Transverse colon (tissue), 4 donors: Measurements from ENCODE around the gene CAPRIN1. TPM values are rescaled to one million over a fixed set of nuclear protein-coding genes. Genes with fewer than 3 reads are reported as not detected.

Experiments used
- DNase-seq: peaks from one replicate; pipeline ENCODE4 v3.0.0-alpha.2; 2019
- H3K27ac ChIP-seq, 4 donors: fragments of 200-600 bp; sonication (generic); 2 replicates each; pipeline ENCODE4 v1.5.1; 2016 to 2018; ENCODE audit warnings: inconsistent platforms in 4 of 4
- H3K27me3 ChIP-seq: fragments of 200-600 bp; sonication (generic); 2 replicates; pipeline ENCODE4 v1.5.1; 2017; ENCODE audit warnings: inconsistent platforms
- H3K36me3 ChIP-seq, 4 donors: fragments of 200-600 bp; sonication (generic); 2 replicates each; pipeline ENCODE4 v1.5.1; 2017 to 2019; ENCODE audit warnings: inconsistent platforms in 4 of 4
- H3K4me1 ChIP-seq, 4 donors: fragments of 200-600 bp; sonication (generic); 2 replicates each; pipeline ENCODE4 v1.5.1; 2017 to 2020; ENCODE audit warnings: inconsistent platforms in 4 of 4
- H3K4me3 ChIP-seq, 4 donors: fragments of 200-600 bp; sonication (generic); 1 replicate in 1 of 4; 2 replicates in 3 of 4; pipeline versions ENCODE4 v1.5.1 to v1.6.1; 2017 to 2019; ENCODE audit warnings: inconsistent platforms in 4 of 4
- H3K9me3 ChIP-seq, 2 donors: fragments of 200-600 bp; sonication (generic); 2 replicates each; pipeline ENCODE4 v1.5.1; 2017 to 2019; ENCODE audit warnings: inconsistent platforms in 2 of 2
- EP300 ChIP-seq: sonication (generic); formaldehyde crosslinking; IDR thresholded peaks from one replicate; pipeline ENCODE4 v1.6.1; 2017; ENCODE audit warnings: antibody characterized with exemption, low read depth
- POLR2A ChIP-seq: fragments of 450-650 bp; IDR thresholded peaks from one replicate; pipeline ENCODE4 v1.6.1; 2016; ENCODE audit warnings: antibody characterized with exemption, mild to moderate bottlenecking, moderate library complexity
- POLR2AphosphoS5 ChIP-seq, 3 donors: sonication (generic); formaldehyde crosslinking; IDR thresholded peaks; one replicate each; pipeline ENCODE4 v1.6.1; 2016; ENCODE audit warnings: antibody characterized with exemption in 3 of 3
- WGBS, 2 donors: methylation state at CpG; one replicate each; pipeline ENCODE4 v1.1.5; 2018; ENCODE audit warnings: low coverage in 1 of 2; 5-methylcytosine and 5-hydroxymethylcytosine counted together
- in situ Hi-C, 4 donors: fragments of 200-750 bp; cut with MboI; loops; one replicate each; pipeline versions ENCODE4 v1.15.0 to v1.15.1; 2017; ENCODE audit warnings: low sequenced_read_pairs in 3 of 4, low pct_ligation_motif_present in 1 of 4, low pct_unique_long_range_greater_than_20kb in 1 of 4
- intact Hi-C: fragments of 100-400 bp; cut with DNase I; formaldehyde crosslinking; loops from one replicate; pipeline ENCODE4 v1.15.1; 2023; ENCODE audit warnings: low total_unique reads
- total RNA-seq, 4 donors: library from RNA; depleted of rRNA; stranded (reverse); fragments of >200 nt; gene quantifications; one replicate each; pipeline ENCODE4 v1.1.0, GENCODE V29; 2016
- TF ChIP-seq, protein P1 (sequence below), 5 experiments: fragments of 200-600 bp in 3 of 5; fragments of 450-650 bp in 2 of 5; sonication (generic) in 3 of 5; IDR thresholded peaks; 1 replicate in 2 of 5; 2 replicates in 3 of 5; pipeline ENCODE4 v1.5.1; 2016 to 2017; ENCODE audit warnings: antibody characterized with exemption in 5 of 5, inconsistent platforms in 3 of 5, mild to moderate bottlenecking in 2 of 5, moderate library complexity in 1 of 5

CAPRIN1 gene
- total RNA-seq, 4 donors from 2014 or later, result 129 to 163 (median 152) TPM

DNA sequence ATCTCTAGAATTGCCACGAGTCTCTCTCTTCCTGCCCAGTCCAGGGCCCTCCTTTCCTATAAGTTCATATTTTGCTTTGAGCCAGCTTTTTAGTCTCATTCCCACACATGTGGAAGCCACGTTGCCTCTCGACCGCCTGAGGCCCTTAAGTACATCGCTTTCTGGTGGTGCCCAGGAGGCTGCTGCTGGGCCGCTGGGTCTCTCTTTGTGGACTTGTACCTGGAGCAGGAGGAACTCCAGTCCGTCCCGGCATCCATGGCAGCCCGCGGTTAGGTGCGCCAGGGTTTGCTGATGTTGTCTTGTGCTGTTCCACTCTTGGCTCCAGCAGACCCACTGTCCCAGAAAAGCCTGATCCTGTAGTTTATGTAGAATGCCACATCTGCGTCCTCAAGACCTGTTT lies 94.9 kb downstream of the CAPRIN1 start:
- in situ Hi-C loops (no loop called here), intact Hi-C loops (no loop called here)
- H3K4me3 ChIP-seq, result no peak overlapping the region
- WGBS, 2 donors, result 92% methylated on average over 12 of the region's 12 CpGs; no CpG with 5 or more reads in 1 of the 2 donors
- H3K4me1 ChIP-seq, result no peaks in the 10 kb centered on the region
- H3K27me3 ChIP-seq, result no peaks in the 10 kb centered on the region
- no peaks in the 10 kb centered on the region for H3K9me3 ChIP-seq
- peaks cover 0 to 56% (median 28%) of the 10 kb centered on the region in 4 donors for H3K36me3 ChIP-seq
- H3K27ac ChIP-seq, result no peak overlapping the region
- no peak for DNase-seq
- TF ChIP-seq POLR2AphosphoS5 (IDR thresholded peaks at IDR 0.05) (no peak), POLR2A (no peak)

DNA sequence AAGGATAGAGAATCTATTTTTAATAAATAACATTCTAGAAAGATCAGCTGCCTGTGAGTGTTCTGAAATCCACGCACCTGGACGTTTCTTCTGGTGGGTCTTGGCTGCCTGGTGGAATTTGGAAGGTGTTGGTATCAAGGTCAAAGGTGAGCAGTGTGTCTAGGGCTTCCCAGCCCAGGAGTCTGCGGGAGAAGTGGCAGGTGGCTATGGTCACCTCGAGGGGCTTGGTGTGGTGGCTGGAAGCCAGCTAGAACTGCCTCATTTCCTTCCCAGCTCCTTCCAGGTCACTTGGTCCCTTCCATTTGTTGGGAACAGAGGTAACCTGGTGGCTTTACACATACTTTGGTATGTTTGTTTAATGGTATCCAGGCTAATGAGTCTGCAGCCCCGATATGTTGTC lies 95.3 kb downstream of the CAPRIN1 start:
- peaks cover 0 to 52% (median 25%) of the 10 kb centered on the region in 4 donors for H3K36me3 ChIP-seq

GRCh38 chr11:34147581-34147980 lies 96.0 kb downstream of the CAPRIN1 start:
- intact Hi-C loops, result no loop called here

More for the DNA sequence above, 95.3 kb downstream of the CAPRIN1 start:
- in situ Hi-C loops (no loop called here), intact Hi-C loops (no loop called here)
- Histone ChIP-seq H3K4me3 (no peak overlapping the region), H3K27me3 (no peaks in the 10 kb centered on the region), H3K27ac (no peak overlapping the region), H3K4me1 (no peaks in the 10 kb centered on the region), H3K9me3 (no peaks in the 10 kb centered on the region)
- DNase-seq, result no peak
- 72 to 86% methylated on average over 5 of the region's 5 CpGs for WGBS, 2 donors
- TF ChIP-seq, protein P1, sequence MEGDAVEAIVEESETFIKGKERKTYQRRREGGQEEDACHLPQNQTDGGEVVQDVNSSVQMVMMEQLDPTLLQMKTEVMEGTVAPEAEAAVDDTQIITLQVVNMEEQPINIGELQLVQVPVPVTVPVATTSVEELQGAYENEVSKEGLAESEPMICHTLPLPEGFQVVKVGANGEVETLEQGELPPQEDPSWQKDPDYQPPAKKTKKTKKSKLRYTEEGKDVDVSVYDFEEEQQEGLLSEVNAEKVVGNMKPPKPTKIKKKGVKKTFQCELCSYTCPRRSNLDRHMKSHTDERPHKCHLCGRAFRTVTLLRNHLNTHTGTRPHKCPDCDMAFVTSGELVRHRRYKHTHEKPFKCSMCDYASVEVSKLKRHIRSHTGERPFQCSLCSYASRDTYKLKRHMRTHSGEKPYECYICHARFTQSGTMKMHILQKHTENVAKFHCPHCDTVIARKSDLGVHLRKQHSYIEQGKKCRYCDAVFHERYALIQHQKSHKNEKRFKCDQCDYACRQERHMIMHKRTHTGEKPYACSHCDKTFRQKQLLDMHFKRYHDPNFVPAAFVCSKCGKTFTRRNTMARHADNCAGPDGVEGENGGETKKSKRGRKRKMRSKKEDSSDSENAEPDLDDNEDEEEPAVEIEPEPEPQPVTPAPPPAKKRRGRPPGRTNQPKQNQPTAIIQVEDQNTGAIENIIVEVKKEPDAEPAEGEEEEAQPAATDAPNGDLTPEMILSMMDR (IDR thresholded peaks at IDR 0.05), result no peak
- TF ChIP-seq EP300 (no peak), POLR2AphosphoS5 (IDR thresholded peaks at IDR 0.05) (no peak), POLR2A (no peak)

DNA sequence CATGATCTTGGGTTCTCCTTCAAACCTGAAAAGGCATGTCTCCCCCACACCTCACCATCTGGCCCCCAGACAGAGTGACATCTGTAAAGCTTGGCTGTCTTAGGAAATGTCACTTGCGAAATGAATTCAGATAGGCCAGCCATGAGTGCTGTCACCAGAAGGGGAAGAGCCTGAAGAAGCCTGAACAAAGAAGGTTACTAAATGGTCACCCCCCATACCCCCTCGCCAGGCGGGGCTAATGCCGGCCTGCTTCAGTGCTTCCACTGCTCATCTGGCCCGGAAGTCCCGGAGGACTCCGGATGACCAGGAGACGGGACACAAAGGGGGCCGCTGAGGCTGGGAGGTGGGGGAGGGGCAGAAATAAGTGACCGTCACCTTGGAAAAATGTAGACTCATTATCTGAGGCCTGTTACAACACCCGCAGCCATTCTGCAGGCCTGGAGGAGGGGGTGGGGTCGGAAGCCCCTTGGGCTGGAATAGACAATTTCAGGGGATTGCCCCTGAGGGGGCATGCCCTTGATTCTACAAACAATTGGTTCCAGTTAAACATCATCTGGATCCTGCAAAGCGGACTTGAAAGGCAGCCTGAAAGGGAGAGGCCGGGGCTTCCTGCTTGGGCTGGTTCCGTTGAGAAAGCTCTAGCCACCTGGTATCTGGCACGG lies 97.1 kb downstream of the CAPRIN1 start:
- in situ Hi-C loops, result no loop called here
- intact Hi-C loops, result no loop called here
- TF ChIP-seq POLR2AphosphoS5 (IDR thresholded peaks at IDR 0.05), result no peak
- TF ChIP-seq EP300, result no peak
- TF ChIP-seq, protein P1 (IDR thresholded peaks at IDR 0.05), result no peak
- TF ChIP-seq POLR2A, result no peak
- Histone ChIP-seq H3K36me3 (peaks cover 0 to 35% (median 17%) of the 10 kb centered on the region in 4 donors), H3K9me3 (no peaks in the 10 kb centered on the region), H3K4me1 (no peaks in the 10 kb centered on the region), H3K27me3 (no peaks in the 10 kb centered on the region), H3K4me3 (no peak overlapping the region), H3K27ac (no peak overlapping the region)
- no peak for DNase-seq
- WGBS, 2 donors, result 90% methylated on average over 16 of the region's 16 CpGs; no CpG with 5 or more reads in 1 of the 2 donors

More at GRCh38 chr11:34147581-34147980, 96.0 kb downstream of the CAPRIN1 start:
- DNase-seq, result no peak
- H3K9me3 ChIP-seq, result no peaks in the 10 kb centered on the region
- WGBS, 2 donors, result 70 to 88% methylated on average over 2 to 8 of the region's 8 CpGs
- TF ChIP-seq POLR2AphosphoS5 (IDR thresholded peaks at IDR 0.05), result no peak
- TF ChIP-seq, protein P1 (IDR thresholded peaks at IDR 0.05), result no peak
- no peak for TF ChIP-seq POLR2A
- no peak for TF ChIP-seq EP300
- no peaks in the 10 kb centered on the region for H3K27me3 ChIP-seq
- peaks cover 0 to 45% (median 22%) of the 10 kb centered on the region in 4 donors for H3K36me3 ChIP-seq
- in situ Hi-C loops, result no loop called here
- no peak overlapping the region for H3K27ac ChIP-seq
- H3K4me3 ChIP-seq, result no peak overlapping the region
- no peaks in the 10 kb centered on the region for H3K4me1 ChIP-seq
